SU-DHL-6 (cell line): ENCODE results near the gene CLTC.

ENCODE experiments used
- H2AFZ ChIP-seq: fragments of 200-600 bp; sonication (generic); 2 replicates; pipeline ENCODE4 v1.6.1; 2014; ENCODE audit warnings: low read depth, mild to moderate bottlenecking, moderate library complexity, mixed read lengths, antibody characterized with exemption, low read length; ENCODE audit not compliant: severe bottlenecking
- H3F3A ChIP-seq: fragments of 200-600 bp; shearing (Covaris generic); 2 replicates; pipeline ENCODE4 v1.6.0; 2016; ENCODE audit warnings: antibody characterized with exemption, mild to moderate bottlenecking; ENCODE audit not compliant: insufficient read depth
- H3K27ac ChIP-seq: fragments of 200-600 bp; sonication (generic); 2 replicates; pipeline ENCODE4 v1.5.1; 2016; ENCODE audit warnings: low read depth, mild to moderate bottlenecking, low read length, moderate library complexity, mixed read lengths
- H3K27me3 ChIP-seq: fragments of 200-600 bp; sonication (generic), shearing (Covaris generic); 2 replicates; pipeline ENCODE4 v1.6.0; 2014; ENCODE audit warnings: mild to moderate bottlenecking, low read length
- H3K36me3 ChIP-seq: fragments of 200-600 bp; sonication (generic); 2 replicates; pipeline ENCODE4 v1.6.1; 2014; ENCODE audit warnings: mild to moderate bottlenecking, low read length, mixed read lengths
- H3K4me2 ChIP-seq: fragments of 300-600, 200-600 bp; shearing (Covaris generic), sonication (generic); 2 replicates; pipeline ENCODE4 v1.6.0; 2014; ENCODE audit warnings: low read length, low read depth, mild to moderate bottlenecking; ENCODE audit not compliant: poor library complexity, severe bottlenecking
- H3K4me3 ChIP-seq: fragments of 200-600 bp; sonication (generic); 2 replicates; pipeline ENCODE4 v1.5.1; 2014; ENCODE audit warnings: antibody characterized with exemption, low read length, mild to moderate bottlenecking, mixed read lengths; ENCODE audit not compliant: insufficient read depth, poor library complexity, severe bottlenecking
- H3K79me2 ChIP-seq: fragments of 200-600 bp; sonication (generic); 2 replicates; pipeline ENCODE4 v1.6.1; 2014; ENCODE audit warnings: mild to moderate bottlenecking, low read length, moderate library complexity; ENCODE audit not compliant: insufficient read depth
- H3K9ac ChIP-seq: fragments of 200-600 bp; sonication (generic); 2 replicates; pipeline ENCODE4 v1.7.0; 2014; ENCODE audit warnings: mild to moderate bottlenecking, low read length
- H3K9me2 ChIP-seq: fragments of 200-600 bp; sonication (generic); replicated peaks from 2 replicates; pipeline ENCODE4 v1.6.1; 2014; ENCODE audit warnings: low read length; ENCODE audit not compliant: insufficient read depth
- H3K9me3 ChIP-seq: fragments of 200-600 bp; sonication (generic); 2 replicates; pipeline ENCODE4 v1.6.1; 2014; ENCODE audit warnings: low read length, mixed read lengths; ENCODE audit not compliant: insufficient read depth
- H4K20me1 ChIP-seq: fragments of 200-600 bp; sonication (generic); 2 replicates; pipeline ENCODE4 v1.6.1; 2014; ENCODE audit warnings: low read depth, mild to moderate bottlenecking, antibody characterized with exemption, low read length, moderate library complexity, mixed read lengths
- CTCF ChIP-seq: fragments of 200-600 bp; sonication (generic); IDR thresholded peaks from one replicate; pipeline ENCODE4 v1.5.1; 2017; ENCODE audit warnings: antibody characterized with exemption, mild to moderate bottlenecking, low read length, moderate library complexity; ENCODE audit not compliant: insufficient read depth, poor library complexity, severe bottlenecking
- EZH2phosphoT487 ChIP-seq: fragments of 200-600 bp; sonication (generic), shearing (Covaris generic); conservative IDR thresholded peaks from 2 replicates; pipeline ENCODE4 v1.6.1; 2018; ENCODE audit warnings: mild to moderate bottlenecking, antibody characterized with exemption, low read length, moderate library complexity, mixed read lengths

Gene CLTC

GRCh38 chr17:59707149-59707970 is 87.7 kb downstream of the CLTC start, which contains the start of the genes PTRH2 and VMP1:
TSS of gene PTRH2 (minus strand) at chr17:59707430. CDS start at chr17:59697978, 9,452 bp downstream.
TSS of gene VMP1 (plus strand) at chr17:59707654. CDS start at chr17:59731447, 23,793 bp downstream.
- Histone ChIP-seq H3K36me3 (no peaks in the 10 kb centered on the region), H3F3A (peaks cover 27% of the 10 kb centered on the region), H3K4me2 (peak within 1 kb of the TSS; percentile 75), H3K9me2 (no peaks in the 10 kb centered on the region), H3K9me3 (no peaks in the 10 kb centered on the region), H3K27ac (peak within 1 kb of the TSS; percentile 78), H4K20me1 (peaks cover 6% of the 10 kb centered on the region; the same call in 1 of the 2 replicates), H2AFZ (peak within 1 kb of the TSS; percentile 60), H3K79me2 (peaks cover 99% of the 10 kb centered on the region), H3K27me3 (no peaks in the 10 kb centered on the region), H3K4me3 (peak within 1 kb of the TSS; percentile 90), H3K9ac (peak within 1 kb of the TSS; percentile 83)
- no peak for TF ChIP-seq EZH2phosphoT487
- no peak for TF ChIP-seq CTCF

GRCh38 chr17:59707971-59708430 is 88.3 kb downstream of the CLTC start:
- peak overlapping the region; percentile 83 for H3K9ac ChIP-seq
- H3K27ac ChIP-seq = peak overlapping the region; percentile 78
- H3K9me2 ChIP-seq = no peaks in the 10 kb centered on the region
- no peaks in the 10 kb centered on the region for H3K36me3 ChIP-seq
- H3K79me2 ChIP-seq = peaks cover 99% of the 10 kb centered on the region
- no peaks in the 10 kb centered on the region for H3K27me3 ChIP-seq
- TF ChIP-seq EZH2phosphoT487 = no peak
- no peak for TF ChIP-seq CTCF
- peak overlapping the region; percentile 90 for H3K4me3 ChIP-seq
- no peaks in the 10 kb centered on the region for H3K9me3 ChIP-seq
- peaks cover 24% of the 10 kb centered on the region for H3F3A ChIP-seq
- peak overlapping the region; percentile 60 for H2AFZ ChIP-seq
- peak overlapping the region; percentile 75 for H3K4me2 ChIP-seq
- peaks cover 6% of the 10 kb centered on the region; the same call in 1 of the 2 replicates for H4K20me1 ChIP-seq

- Histone ChIP-seq H3K4me2 (no peak overlapping the region), H2AFZ (no peak overlapping the region), H3K36me3 (no peaks in the 10 kb centered on the region), H3K27ac (no peak overlapping the region), H3K79me2 (peaks cover 96% of the 10 kb centered on the region), H3K9ac (no peak overlapping the region), H3F3A (peaks cover 16% of the 10 kb centered on the region; the same call in 1 of the 2 replicates), H3K4me3 (no peak overlapping the region), H3K9me2 (no peaks in the 10 kb centered on the region), H3K9me3 (no peaks in the 10 kb centered on the region), H3K27me3 (no peaks in the 10 kb centered on the region), H4K20me1 (peaks cover 3% of the 10 kb centered on the region; the same call in 1 of the 2 replicates)
- no peak for TF ChIP-seq EZH2phosphoT487
- no peak for TF ChIP-seq CTCF
These were observed 92.2 kb downstream of the CLTC start for GRCh38 chr17:59711936-59712335.
